Measurements from ENCODE around the gene EXOC6.

Gene EXOC6

GRCh38 chr10:93090619-93091018 lies 242.3 kb downstream of the EXOC6 start:
- Histone ChIP-seq H3K9me3 (ENCODE audit: control insufficient read depth, insufficient read depth, low read length) (no peaks in the 10 kb centered on the region), H3K4me3 (ENCODE audit: low read length) (no peak overlapping the region), H3K36me3 (ENCODE audit: control insufficient read depth, low read length) (no peaks in the 10 kb centered on the region), H3K27me3 (ENCODE audit: control insufficient read depth, low read length) (no peaks in the 10 kb centered on the region; the same call in 1 of the 2 replicates), H3K9me2 (replicated peaks; ENCODE audit: control insufficient read depth, low read length) (no peaks in the 10 kb centered on the region), H4K20me1 (ENCODE audit: control insufficient read depth, insufficient read depth, low read depth, low read length) (no peaks in the 10 kb centered on the region), H3K4me1 (ENCODE audit: control insufficient read depth, low read length) (no peaks in the 10 kb centered on the region), H3F3A (ENCODE audit: control insufficient read depth, insufficient read depth) (no peaks in the 10 kb centered on the region), H3K27ac (ENCODE audit: low read depth, low read length) (no peak overlapping the region), H3K4me2 (ENCODE audit: low read length) (no peak overlapping the region), H3K79me2 (ENCODE audit: control insufficient read depth, low read length) (no peaks in the 10 kb centered on the region)
- TF ChIP-seq, protein P1, sequence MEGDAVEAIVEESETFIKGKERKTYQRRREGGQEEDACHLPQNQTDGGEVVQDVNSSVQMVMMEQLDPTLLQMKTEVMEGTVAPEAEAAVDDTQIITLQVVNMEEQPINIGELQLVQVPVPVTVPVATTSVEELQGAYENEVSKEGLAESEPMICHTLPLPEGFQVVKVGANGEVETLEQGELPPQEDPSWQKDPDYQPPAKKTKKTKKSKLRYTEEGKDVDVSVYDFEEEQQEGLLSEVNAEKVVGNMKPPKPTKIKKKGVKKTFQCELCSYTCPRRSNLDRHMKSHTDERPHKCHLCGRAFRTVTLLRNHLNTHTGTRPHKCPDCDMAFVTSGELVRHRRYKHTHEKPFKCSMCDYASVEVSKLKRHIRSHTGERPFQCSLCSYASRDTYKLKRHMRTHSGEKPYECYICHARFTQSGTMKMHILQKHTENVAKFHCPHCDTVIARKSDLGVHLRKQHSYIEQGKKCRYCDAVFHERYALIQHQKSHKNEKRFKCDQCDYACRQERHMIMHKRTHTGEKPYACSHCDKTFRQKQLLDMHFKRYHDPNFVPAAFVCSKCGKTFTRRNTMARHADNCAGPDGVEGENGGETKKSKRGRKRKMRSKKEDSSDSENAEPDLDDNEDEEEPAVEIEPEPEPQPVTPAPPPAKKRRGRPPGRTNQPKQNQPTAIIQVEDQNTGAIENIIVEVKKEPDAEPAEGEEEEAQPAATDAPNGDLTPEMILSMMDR (IDR thresholded peaks at IDR 0.05; ENCODE audit: low read depth, low read length, poor library complexity, severe bottlenecking), result no peak
- no peak for TF ChIP-seq EZH2phosphoT487 (IDR thresholded peaks at IDR 0.05; ENCODE audit: borderline replicate concordance, low read length)

GRCh38 chr10:93091960-93092359 lies 243.6 kb downstream of the EXOC6 start:
- no peaks in the 10 kb centered on the region for H3K4me1 ChIP-seq (ENCODE audit: control insufficient read depth, low read length)
- no peaks in the 10 kb centered on the region; the same call in 1 of the 2 replicates for H3K27me3 ChIP-seq (ENCODE audit: control insufficient read depth, low read length)
- H3F3A ChIP-seq (ENCODE audit: control insufficient read depth, insufficient read depth), result no peaks in the 10 kb centered on the region
- no peaks in the 10 kb centered on the region for H3K9me3 ChIP-seq (ENCODE audit: control insufficient read depth, insufficient read depth, low read length)
- no peaks in the 10 kb centered on the region for H3K79me2 ChIP-seq (ENCODE audit: control insufficient read depth, low read length)
- H3K4me2 ChIP-seq (ENCODE audit: low read length), result no peak overlapping the region
- H3K27ac ChIP-seq (ENCODE audit: low read depth, low read length), result no peak overlapping the region
- no peaks in the 10 kb centered on the region for H3K36me3 ChIP-seq (ENCODE audit: control insufficient read depth, low read length)
- H3K9me2 ChIP-seq (replicated peaks; ENCODE audit: control insufficient read depth, low read length), result no peaks in the 10 kb centered on the region
- H3K4me3 ChIP-seq (ENCODE audit: low read length), result no peak overlapping the region
- H4K20me1 ChIP-seq (ENCODE audit: control insufficient read depth, insufficient read depth, low read depth, low read length), result no peaks in the 10 kb centered on the region
- no peak for TF ChIP-seq EZH2phosphoT487 (IDR thresholded peaks at IDR 0.05; ENCODE audit: borderline replicate concordance, low read length)
- TF ChIP-seq, protein P1 (IDR thresholded peaks at IDR 0.05; ENCODE audit: low read depth, low read length, poor library complexity, severe bottlenecking), result no peak

DNA sequence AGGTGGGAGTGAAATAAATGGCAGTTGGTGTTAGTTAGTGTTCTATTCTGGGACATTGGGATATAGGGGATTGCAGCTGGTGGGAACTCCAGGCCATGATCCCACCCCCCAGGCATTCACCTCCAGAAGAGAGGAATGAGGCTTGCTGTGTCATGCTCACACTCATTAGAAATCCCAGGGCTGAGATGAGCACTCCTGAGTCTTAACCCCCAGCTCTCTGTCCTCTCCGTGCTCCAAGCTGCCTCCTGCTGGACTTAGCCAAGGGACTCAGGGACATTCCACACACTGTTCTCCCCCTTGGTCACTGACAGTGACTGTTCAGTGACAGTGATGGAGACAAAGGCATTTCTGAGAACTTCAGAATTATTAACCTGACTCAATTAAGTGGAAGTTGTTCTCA lies 246.9 kb downstream of the EXOC6 start:
- Histone ChIP-seq H3K27ac (ENCODE audit: low read depth, low read length) (no peak overlapping the region), H4K20me1 (ENCODE audit: control insufficient read depth, insufficient read depth, low read depth, low read length) (no peaks in the 10 kb centered on the region), H3K4me1 (ENCODE audit: control insufficient read depth, low read length) (no peaks in the 10 kb centered on the region), H3K27me3 (ENCODE audit: control insufficient read depth, low read length) (no peaks in the 10 kb centered on the region), H3F3A (ENCODE audit: control insufficient read depth, insufficient read depth) (no peaks in the 10 kb centered on the region), H3K36me3 (ENCODE audit: control insufficient read depth, low read length) (no peaks in the 10 kb centered on the region), H3K4me3 (ENCODE audit: low read length) (no peak overlapping the region), H3K9me3 (ENCODE audit: control insufficient read depth, insufficient read depth, low read length) (no peaks in the 10 kb centered on the region), H3K9me2 (replicated peaks; ENCODE audit: control insufficient read depth, low read length) (no peaks in the 10 kb centered on the region), H3K4me2 (ENCODE audit: low read length) (no peak overlapping the region), H3K79me2 (ENCODE audit: control insufficient read depth, low read length) (no peaks in the 10 kb centered on the region)
- TF ChIP-seq, protein P1 (IDR thresholded peaks at IDR 0.05; ENCODE audit: low read depth, low read length, poor library complexity, severe bottlenecking), result no peak
- no peak for TF ChIP-seq EZH2phosphoT487 (IDR thresholded peaks at IDR 0.05; ENCODE audit: borderline replicate concordance, low read length)

All from DOHH2 (cell line).